CD4-positive, alpha-beta T cell treated with Interleukin-6 for 4 hours (primary cell): ENCODE measurements around the gene IRF1.

ENCODE experiments used
- DNase-seq: peaks from one replicate; pipeline ENCODE4 v3.0.0-alpha.2; 2020; ENCODE audit warnings: mixed read lengths

IRF1 gene

GRCh38 chr5:132437604-132438266, 52.8 kb downstream of the IRF1 start:
- DNase-seq, result peak; percentile 83

GRCh38 chr5:132436936-132437335, 53.6 kb downstream of the IRF1 start:
- no peak for DNase-seq

DNA sequence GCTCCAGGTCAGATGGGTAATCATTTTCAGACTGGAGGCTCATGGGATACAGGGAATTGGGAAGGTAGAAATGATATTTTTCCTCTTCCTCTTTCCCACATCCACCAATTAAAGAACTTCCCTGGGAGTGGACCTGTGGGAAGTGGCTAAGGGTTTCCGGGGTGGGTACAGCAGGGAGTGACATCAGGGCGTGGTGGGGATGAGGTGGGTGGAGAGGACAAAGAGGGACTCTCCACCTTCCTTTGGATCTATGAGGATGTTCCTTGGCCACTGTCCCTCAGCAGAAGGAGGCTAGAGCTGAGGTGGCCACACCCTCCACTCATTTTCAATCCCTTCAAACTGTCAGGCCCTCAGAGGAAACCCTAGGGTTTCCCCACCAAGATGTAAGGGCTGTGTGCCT, 54.7 kb downstream of the IRF1 start:
- no peak for DNase-seq

GRCh38 chr5:132435447-132435846, 55.1 kb downstream of the IRF1 start:
- no peak for DNase-seq

DNA sequence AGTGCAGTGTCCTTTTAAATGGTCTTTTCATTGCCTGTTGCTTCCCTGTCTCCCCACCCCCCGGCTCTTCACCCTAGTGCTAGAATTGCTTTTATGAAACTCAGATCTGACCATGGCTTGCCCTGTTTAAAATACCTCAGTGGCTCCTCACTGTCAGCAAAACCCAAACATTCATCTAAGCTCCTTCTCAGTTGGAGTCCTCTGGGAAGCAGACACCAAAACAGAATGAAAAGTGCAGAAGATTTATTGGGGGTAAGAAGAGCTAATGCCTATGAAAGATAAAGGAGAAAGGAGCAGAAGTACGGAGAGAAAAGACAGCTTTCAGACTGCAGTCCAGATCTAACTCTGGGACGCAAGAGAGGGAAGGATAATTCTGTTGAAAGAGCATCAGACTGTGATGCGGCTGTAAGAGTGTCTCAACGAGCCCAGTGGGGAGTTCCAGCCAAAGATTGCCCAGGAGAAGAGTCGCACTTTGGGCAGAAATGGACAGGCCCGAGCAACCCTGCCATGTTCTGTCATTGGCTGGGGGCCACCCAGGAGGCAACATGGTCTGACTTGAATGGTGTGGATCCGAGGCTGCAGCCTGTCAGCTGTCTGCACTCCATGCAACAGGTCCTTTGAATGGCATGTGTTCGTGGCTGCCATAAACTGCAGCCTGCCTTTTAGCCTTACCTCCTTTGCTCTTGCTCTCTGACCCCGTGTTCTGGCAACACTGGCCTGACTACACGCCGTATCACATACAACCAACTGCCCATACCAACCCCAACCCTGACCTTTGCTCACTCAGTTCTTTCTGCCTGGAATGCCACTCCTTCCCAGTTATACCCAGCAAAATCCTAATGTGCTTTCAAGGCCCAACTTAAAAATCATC, 55.9 kb downstream of the IRF1 start:
- DNase-seq, result no peak

- no peak for DNase-seq
Observed at GRCh38 chr5:132433141-132433540, 57.4 kb downstream of the IRF1 start.

DNA sequence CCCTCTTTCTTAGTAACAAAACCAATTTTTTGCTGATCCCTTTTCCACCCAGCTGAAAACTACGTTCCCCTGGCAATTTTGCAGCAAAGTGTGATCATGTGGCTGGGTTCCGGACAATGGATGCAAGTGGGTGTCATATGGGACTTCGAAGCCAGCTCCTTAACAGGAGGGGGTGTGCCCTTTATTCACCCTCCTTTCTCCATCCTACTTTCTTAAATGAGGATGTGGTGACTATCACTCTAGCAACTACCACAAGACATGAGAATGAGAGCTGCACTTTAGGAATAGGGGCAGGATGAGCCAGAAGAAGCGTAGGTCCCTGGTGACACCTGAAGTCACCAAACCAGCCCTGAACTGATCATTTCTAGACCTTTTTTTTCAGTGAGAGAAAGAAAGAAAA, 58.9 kb downstream of the IRF1 start:
- no peak for DNase-seq
